GM18505 (cell line): ENCODE measurements around the gene PHOSPHO1.
"Not testable (repeated sequence)": the region's sequence is repeated elsewhere in the genome, so short reads cannot be mapped to it uniquely, and the experiment has no call there.

ENCODE experiments used
- ATAC-seq: cut with Tn5 transposase; IDR thresholded peaks from one replicate; pipeline ENCODE4 v1.9.1; 2021; ENCODE audit not compliant: unreplicated experiment
- POLR2A ChIP-seq: IDR thresholded peaks from 4 replicates; pipeline ENCODE4 v1.6.1; 2011; ENCODE audit warnings: borderline replicate concordance; ENCODE audit not compliant: insufficient read depth, insufficient read length; ENCODE audit errors: extremely low read depth

The PHOSPHO1 gene, protein sequence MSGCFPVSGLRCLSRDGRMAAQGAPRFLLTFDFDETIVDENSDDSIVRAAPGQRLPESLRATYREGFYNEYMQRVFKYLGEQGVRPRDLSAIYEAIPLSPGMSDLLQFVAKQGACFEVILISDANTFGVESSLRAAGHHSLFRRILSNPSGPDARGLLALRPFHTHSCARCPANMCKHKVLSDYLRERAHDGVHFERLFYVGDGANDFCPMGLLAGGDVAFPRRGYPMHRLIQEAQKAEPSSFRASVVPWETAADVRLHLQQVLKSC

GRCh38 chr17:49230636-49231562 is at the start of gene PHOSPHO1:
Gene PHOSPHO1, minus strand, starts transcription at chr17:49230787. Its CDS starts 4,096 bp downstream, at chr17:49226691.
- TF ChIP-seq POLR2A: peak; percentile 47
- peak; percentile 85 for ATAC-seq

- no peak for ATAC-seq
- no peak for TF ChIP-seq POLR2A
These were observed 49.5 kb upstream of the PHOSPHO1 start for GRCh38 chr17:49280061-49280460.

DNA sequence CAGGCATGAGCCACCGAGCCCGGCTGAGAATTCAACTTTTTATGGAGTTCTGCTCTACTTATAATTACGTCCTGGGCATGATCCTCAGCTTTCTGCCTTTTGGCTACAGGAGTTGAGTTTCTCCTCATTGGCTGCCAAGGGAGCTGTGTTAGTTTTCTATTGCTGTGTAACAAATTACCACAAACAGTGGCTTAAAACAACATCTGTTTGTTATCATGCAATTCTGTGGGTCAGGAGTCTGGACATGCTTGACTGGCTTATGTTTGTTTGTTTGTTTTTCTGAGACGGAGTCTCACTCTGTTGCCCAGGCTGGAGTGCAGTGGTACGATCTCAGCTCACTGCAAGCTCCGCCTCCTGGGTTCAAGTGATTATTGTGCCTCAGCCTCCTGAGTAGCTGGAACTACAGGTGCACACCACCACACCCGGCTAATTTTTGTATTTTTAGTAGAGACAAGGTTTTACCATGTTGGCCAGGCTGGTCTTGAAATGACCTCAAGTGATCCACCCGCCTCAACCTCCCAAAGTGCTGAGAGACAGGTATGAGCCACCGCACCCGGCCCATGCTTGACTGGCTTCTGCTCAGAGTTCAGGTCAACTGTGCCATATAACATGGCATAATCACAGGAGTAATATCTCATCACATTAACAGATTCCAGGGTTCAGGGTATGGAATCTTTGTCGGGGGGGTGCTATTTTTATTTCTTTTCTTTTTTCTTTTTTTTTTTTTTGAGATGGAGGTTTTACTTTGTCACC is 48.9 kb upstream of the PHOSPHO1 start:
- not testable (repeated sequence) for ATAC-seq

DNA sequence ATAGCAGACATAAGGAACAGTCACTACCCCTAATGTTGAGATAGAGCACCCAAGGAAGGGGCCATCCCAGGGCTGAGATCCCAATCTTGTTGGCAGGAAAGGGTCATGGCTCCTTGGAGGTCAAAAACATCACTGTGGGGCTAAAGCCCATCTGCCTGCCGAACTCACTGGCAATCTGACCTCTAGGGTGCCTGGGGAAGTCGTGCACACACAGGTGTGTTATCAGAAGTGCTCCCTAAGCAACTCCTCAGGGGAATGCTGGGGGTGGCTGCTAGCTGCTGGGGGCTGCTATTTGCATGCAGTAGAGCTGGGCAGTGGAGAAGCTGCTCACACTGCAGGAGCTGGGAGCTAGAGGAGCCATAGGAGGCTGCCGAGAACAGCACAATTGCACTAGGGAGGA is 47.5 kb upstream of the PHOSPHO1 start:
- no peak for ATAC-seq
- no peak for TF ChIP-seq POLR2A

DNA sequence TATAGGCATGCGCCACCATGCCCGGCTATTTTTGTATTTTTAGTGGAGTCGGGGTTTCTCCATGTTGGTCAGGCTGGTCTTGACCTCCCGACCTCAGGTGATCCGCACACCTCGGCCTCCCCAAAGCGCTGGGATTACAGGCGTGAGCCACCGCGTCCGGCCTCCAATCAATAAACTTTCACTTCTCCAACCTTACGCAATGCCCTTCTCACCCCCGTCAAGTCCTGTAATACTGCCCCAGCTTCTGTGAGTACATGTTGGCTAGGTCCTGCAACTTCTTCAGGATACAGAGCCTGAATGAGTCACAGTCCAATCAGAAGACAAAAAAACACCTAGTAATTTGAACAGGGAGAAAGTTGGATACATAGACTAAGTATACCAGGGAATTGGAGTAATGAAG is 47.1 kb upstream of the PHOSPHO1 start:
- no peak for TF ChIP-seq POLR2A
- no peak for ATAC-seq

DNA sequence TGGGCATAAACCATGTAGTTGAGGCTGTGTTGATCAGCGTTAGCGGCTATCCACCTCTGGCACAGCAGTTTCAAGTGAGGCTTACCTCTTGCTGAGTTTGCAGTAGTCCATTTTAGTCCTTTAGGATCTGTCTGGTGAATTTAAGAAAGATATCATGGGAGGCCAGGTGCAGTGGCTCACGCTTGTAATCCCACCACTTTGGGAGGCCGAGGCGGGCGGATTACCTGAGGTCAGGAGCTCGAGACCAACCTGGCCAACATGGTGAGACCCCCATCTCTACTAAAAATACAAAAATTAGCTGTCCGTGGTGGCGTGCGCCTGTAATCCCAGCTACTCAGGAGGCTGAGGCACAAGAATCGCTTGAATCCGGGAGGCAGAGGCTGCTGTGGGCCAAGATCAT is 45.4 kb upstream of the PHOSPHO1 start:
- ATAC-seq: not testable (repeated sequence)

- no peak for ATAC-seq
- TF ChIP-seq POLR2A: no peak
These were observed 38.8 kb upstream of the PHOSPHO1 start for GRCh38 chr17:49269356-49269755.

- TF ChIP-seq POLR2A: no peak
- no peak for ATAC-seq
These were observed 37.3 kb upstream of the PHOSPHO1 start for GRCh38 chr17:49267912-49268311.

DNA sequence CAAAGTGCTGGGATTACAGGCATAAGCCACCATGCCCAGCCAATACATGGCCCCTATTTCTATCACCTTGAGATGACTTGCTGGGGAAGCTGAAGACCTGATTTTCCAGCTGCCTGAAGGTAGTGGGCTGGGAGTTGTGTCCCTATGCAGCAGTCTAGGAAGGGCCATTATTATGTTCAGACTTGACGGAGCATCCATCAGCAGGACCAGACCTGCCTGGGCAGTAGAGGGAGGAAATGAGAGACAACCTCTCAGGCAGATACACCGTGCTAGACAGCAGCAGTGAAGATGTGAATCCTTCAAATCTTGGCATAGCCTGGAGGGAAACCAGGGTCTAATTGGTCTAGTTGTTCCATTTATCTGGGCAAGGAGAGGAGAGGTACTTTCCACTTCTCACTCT is 35.6 kb upstream of the PHOSPHO1 start:
- no peak for TF ChIP-seq POLR2A
- no peak for ATAC-seq

DNA sequence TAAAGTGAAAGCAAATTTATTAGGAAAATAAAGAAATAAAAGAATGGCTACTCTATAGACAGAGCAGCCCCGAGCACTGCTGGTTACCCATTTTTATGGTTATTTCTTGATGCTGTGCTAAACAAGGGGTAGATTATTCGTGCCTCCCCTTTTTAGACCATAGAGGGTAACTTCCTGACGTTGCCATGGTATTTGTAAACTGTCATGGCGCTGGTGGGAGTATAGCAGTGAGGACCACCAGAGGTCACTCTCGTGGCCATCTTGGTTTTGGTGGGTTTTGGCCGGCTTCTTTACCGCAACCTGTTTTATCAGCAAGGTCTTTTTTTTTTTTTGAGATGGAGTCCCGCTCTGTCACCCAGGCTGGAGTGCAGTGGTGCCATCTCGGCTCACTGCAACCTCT is 31.0 kb upstream of the PHOSPHO1 start:
- ATAC-seq: not testable (repeated sequence)

- ATAC-seq: no peak
- TF ChIP-seq POLR2A: no peak
These were observed 30.3 kb upstream of the PHOSPHO1 start for GRCh38 chr17:49260817-49261291.

DNA sequence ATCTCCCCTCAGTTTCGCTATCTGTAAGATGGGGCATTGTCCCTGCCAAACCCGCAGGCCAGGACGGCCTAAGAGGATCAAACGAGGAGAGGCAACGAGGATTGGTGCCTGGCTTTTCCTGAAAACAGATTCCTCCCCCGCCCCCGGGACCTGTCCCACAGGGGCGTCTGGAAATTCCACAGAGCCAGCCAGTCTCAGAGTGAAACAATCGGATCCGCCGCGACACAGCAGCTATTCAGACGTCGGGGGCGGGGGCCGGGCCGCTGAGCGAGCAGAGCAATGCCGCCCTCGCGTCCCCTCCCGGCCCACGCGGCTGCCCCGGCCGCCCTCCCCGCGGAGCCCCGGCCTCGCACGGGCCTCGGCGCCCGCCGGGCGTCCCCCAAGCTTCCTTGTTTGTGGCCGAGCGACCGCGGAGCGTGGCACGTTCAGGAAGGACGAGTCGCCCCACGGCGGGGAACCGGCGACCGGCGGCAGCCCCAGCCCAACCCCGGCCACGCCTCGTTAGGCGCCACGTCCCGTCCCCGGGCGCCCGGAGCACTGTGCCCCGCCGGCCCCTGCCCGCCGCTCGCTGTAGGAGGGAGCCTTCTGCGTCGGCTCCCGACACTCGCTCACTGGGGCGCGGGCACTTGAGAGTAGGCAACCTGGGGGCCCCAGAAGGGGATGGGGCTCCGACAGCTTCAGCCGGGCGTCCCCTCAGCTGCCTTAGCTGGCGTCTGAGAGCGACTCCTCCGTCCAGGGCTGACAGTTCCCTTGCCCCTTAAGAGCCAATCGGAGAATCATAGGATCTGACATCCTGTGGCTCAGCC is 29.6 kb upstream of the PHOSPHO1 start:
- no peak for ATAC-seq
- no peak for TF ChIP-seq POLR2A

DNA sequence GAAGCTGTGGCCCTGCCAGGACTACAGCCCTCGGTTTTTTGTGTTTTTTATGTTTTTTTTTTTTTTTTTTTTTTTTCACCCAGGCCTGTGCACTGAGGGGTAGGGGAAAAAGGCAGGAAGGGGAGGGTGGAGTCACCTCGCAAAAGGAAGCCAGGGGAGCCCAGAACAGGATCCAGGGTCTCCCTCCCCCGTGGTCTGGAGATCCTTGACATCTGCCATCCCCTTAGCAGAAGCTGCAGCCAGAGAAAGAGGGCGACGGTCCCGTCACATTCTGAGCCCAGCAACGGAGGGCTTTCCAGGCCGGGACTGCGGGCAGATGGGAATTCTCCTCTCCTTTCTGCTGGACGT is 29.1 kb upstream of the PHOSPHO1 start:
- TF ChIP-seq POLR2A: no peak
- ATAC-seq: no peak

- TF ChIP-seq POLR2A: no peak
- no peak for ATAC-seq
These were observed 27.8 kb upstream of the PHOSPHO1 start for GRCh38 chr17:49258394-49258793.
